ENCODE results near the gene KCNK3.
A peak's percentile ranks its signal among the peaks of the same experiment; 100 is the strongest.
"Not testable (repeated sequence)": the region's sequence is repeated elsewhere in the genome, so short reads cannot be mapped to it uniquely, and the experiment has no call there.

The KCNK3 gene

GRCh38 chr2:26754972-26755670, 62.6 kb downstream of the KCNK3 start:
- no peak for DNase-seq (ENCODE audit: low read depth, low spot score)

- no peak for DNase-seq (ENCODE audit: low read depth, low spot score)
These were observed 63.8 kb downstream of the KCNK3 start for GRCh38 chr2:26756337-26756736.

GRCh38 chr2:26757873-26758789, 65.6 kb downstream of the KCNK3 start:
- peak; percentile 90 for DNase-seq (ENCODE audit: low read depth, low spot score)

- no peak for DNase-seq (ENCODE audit: low read depth, low spot score)
These were observed 66.3 kb downstream of the KCNK3 start for GRCh38 chr2:26758790-26759321.

GRCh38 chr2:26759845-26760244, 67.3 kb downstream of the KCNK3 start:
- DNase-seq (ENCODE audit: low read depth, low spot score), result no peak

- DNase-seq (ENCODE audit: low read depth, low spot score), result not testable (repeated sequence)
These were observed 68.5 kb downstream of the KCNK3 start for GRCh38 chr2:26760991-26761390.

- no peak for DNase-seq (ENCODE audit: low read depth, low spot score)
These were observed 70.5 kb downstream of the KCNK3 start for GRCh38 chr2:26763019-26763418.

GRCh38 chr2:26764078-26764887, 71.8 kb downstream of the KCNK3 start, which contains the start of gene SLC35F6:
SLC35F6 (plus strand) TSS chr2:26764284; CDS start chr2:26764350, 66 bp downstream.
- DNase-seq (ENCODE audit: low read depth, low spot score), result peak; percentile 85

GRCh38 chr2:26764906-26765305, 72.4 kb downstream of the KCNK3 start:
- DNase-seq (ENCODE audit: low read depth, low spot score), result no peak

GRCh38 chr2:26765475-26766200, 73.1 kb downstream of the KCNK3 start:
- DNase-seq (ENCODE audit: low read depth, low spot score), result no peak

GRCh38 chr2:26767129-26767528, 74.6 kb downstream of the KCNK3 start:
- peak; percentile 72 for DNase-seq (ENCODE audit: low read depth, low spot score)

- DNase-seq (ENCODE audit: low read depth, low spot score), result no peak
These were observed 75.5 kb downstream of the KCNK3 start for GRCh38 chr2:26767894-26768487.

- no peak for DNase-seq (ENCODE audit: low read depth, low spot score)
These were observed 76.2 kb downstream of the KCNK3 start for GRCh38 chr2:26768759-26769088.

GRCh38 chr2:26769089-26769761, 76.7 kb downstream of the KCNK3 start:
- DNase-seq (ENCODE audit: low read depth, low spot score), result peak; percentile 85

GRCh38 chr2:26770986-26771586, 78.6 kb downstream of the KCNK3 start:
- no peak for DNase-seq (ENCODE audit: low read depth, low spot score)

GRCh38 chr2:26772064-26773001, 79.8 kb downstream of the KCNK3 start:
- DNase-seq (ENCODE audit: low read depth, low spot score), result no peak

- DNase-seq (ENCODE audit: low read depth, low spot score), result no peak
These were observed 83.8 kb downstream of the KCNK3 start for GRCh38 chr2:26776195-26776800.

- DNase-seq (ENCODE audit: low read depth, low spot score), result no peak
These were observed 85.6 kb downstream of the KCNK3 start for GRCh38 chr2:26778098-26778497.

Data from ELF-1 (cell line).